CD4-positive, alpha-beta T cell (primary cell): ENCODE results near the gene CDC45. TPM values are rescaled to one million over a fixed set of nuclear protein-coding genes. Genes with fewer than 3 reads are reported as not detected.
A peak's percentile ranks its signal among the peaks of the same experiment; 100 is the strongest.

Experiments
- ATAC-seq: fragments of 200-7000 bp; cut with Tn5 transposase; one replicate; pipeline ENCODE4 v1.10.0; 2022; ENCODE audit warnings: mild to moderate bottlenecking; ENCODE audit not compliant: poor library complexity
- CTCF ChIA-PET: fragments of 350-600 bp; sonication (Branson Sonifier 250); formaldehyde crosslinking; loops from one replicate; lab custom pipeline; 2021; ENCODE audit warnings: antibody characterized with exemption, inconsistent platforms; lab: Charles Lee
- POLR2A ChIA-PET: fragments of 350-600 bp; sonication (Branson Sonifier 250); formaldehyde crosslinking; loops from one replicate; lab custom pipeline; 2021; ENCODE audit warnings: antibody characterized with exemption, inconsistent platforms; lab: Charles Lee
- DNase-seq, 14 experiments: peaks; one replicate each; pipeline ENCODE4 v3.0.0-alpha.2; 2013 to 2020; ENCODE audit warnings: mixed read lengths in 2 of 14
- H3K27ac ChIP-seq, 2 donors: one replicate each; pipeline versions ENCODE4 v1.5.1 to v1.7.0; 2013; ENCODE audit warnings: low read length in 2 of 2, low read depth in 1 of 2, mild to moderate bottlenecking in 1 of 2
- H3K27me3 ChIP-seq, 2 experiments: 1 replicate in 1 of 2; 2 replicates in 1 of 2; pipeline versions ENCODE4 v1.6.1 to v1.7.0; 2013; ENCODE audit warnings: low read length in 2 of 2, control low read depth in 1 of 2, mild to moderate bottlenecking in 1 of 2, moderate library complexity in 1 of 2; ENCODE audit not compliant: insufficient read depth in 2 of 2, control insufficient read depth in 1 of 2
- H3K36me3 ChIP-seq: one replicate; pipeline ENCODE4 v1.6.1; 2013; ENCODE audit warnings: low read length, control low read depth; ENCODE audit not compliant: insufficient read depth
- H3K4me1 ChIP-seq: one replicate; pipeline ENCODE4 v1.6.1; 2013; ENCODE audit warnings: low read length, control low read depth; ENCODE audit not compliant: insufficient read depth
- H3K4me3 ChIP-seq: one replicate; pipeline ENCODE4 v1.5.1; 2013; ENCODE audit warnings: mild to moderate bottlenecking, low read length, moderate library complexity
- H3K9me3 ChIP-seq, 2 experiments: 1 replicate in 1 of 2; 2 replicates in 1 of 2; pipeline versions ENCODE4 v1.6.1 to v1.7.0; 2013; ENCODE audit warnings: low read length in 2 of 2, mild to moderate bottlenecking in 2 of 2, control low read depth in 1 of 2, moderate library complexity in 1 of 2; ENCODE audit not compliant: control insufficient read depth in 1 of 2, insufficient read depth in 1 of 2
- H3K27ac Mint-ChIP-seq: one replicate; pipeline ENCODE4 v1.8.0; 2020; ENCODE audit warnings: mixed read lengths
- H3K27me3 Mint-ChIP-seq: one replicate; pipeline ENCODE4 v1.8.0; 2021; ENCODE audit warnings: mixed read lengths
- H3K36me3 Mint-ChIP-seq: one replicate; pipeline ENCODE4 v1.8.0; 2021; ENCODE audit warnings: low read depth, mixed read lengths
- H3K4me1 Mint-ChIP-seq: one replicate; pipeline ENCODE4 v1.8.0; 2021; ENCODE audit warnings: low read depth, mixed read lengths
- H3K4me3 Mint-ChIP-seq: one replicate; pipeline ENCODE4 v1.8.0; 2020; ENCODE audit warnings: mild to moderate bottlenecking, mixed read lengths
- H3K9me3 Mint-ChIP-seq: one replicate; pipeline ENCODE4 v1.8.0; 2020; ENCODE audit warnings: mixed read lengths
- intact Hi-C, 2 experiments: fragments of 100-400 bp; cut with DNase I in 1 of 2; cut with micrococcal nuclease in 1 of 2; formaldehyde crosslinking; loops; one replicate each; pipeline versions ENCODE4 v1.15.1 to v1.9.0; 2023 to 2025; cut with DNase I, micrococcal nuclease
- total RNA-seq, 174 experiments: library from RNA in 2 of 174; stranded (reverse) in 2 of 174; gene quantifications; one replicate each; pipeline ENCODE4 v1.2.3 and lab custom pipeline; 2021 to 2026
- TF ChIP-seq, protein P1 (sequence below): fragments of 200-600 bp; IDR thresholded peaks from one replicate; pipeline ENCODE4 v1.8.0; 2022; ENCODE audit warnings: antibody characterized with exemption, mild to moderate bottlenecking

CDC45 gene
- total RNA-seq, 2 experiments from 2014 or later, result 0.75 to 0.82 TPM

DNA sequence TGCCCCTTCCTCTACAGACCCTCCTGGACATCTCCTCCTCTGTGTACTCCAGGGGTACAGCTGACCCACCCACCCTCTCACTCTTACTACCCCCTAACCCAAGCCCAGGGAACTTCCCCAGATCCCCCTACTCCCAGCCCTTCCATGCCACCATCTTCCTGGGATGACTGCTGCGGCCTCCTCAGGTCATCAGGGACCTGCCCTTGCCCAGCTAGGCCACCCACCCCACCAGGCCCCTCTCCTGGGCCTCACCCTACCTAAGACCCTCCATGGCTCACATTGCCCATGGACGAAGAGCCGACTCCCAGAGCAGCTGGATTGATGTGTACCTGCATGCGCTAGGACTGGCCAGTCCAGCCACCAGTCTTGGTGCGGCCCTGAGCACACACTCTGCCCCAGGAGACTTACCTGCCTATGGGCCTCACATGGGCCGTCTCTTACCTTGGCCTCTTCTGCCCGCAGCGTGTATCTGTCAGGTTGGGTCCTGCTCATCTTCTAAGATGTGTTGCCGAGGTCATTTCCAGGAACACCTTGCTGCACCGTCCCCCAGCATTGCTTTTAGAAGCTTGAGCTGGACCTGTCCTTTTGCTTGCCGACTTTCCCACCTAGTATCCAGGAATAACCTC lies 46.5 kb downstream of the CDC45 start:
- DNase-seq (no peak), ATAC-seq (no peak)
- H3K9me3 Mint-ChIP-seq, result no peaks in the 10 kb centered on the region
- H3K36me3 Mint-ChIP-seq, result no peaks in the 10 kb centered on the region
- H3K4me1 Mint-ChIP-seq, result peaks cover 5% of the 10 kb centered on the region
- Histone ChIP-seq H3K27ac (no peak overlapping the region), H3K4me1 (peaks cover 21% of the 10 kb centered on the region), H3K4me3 (no peak overlapping the region), H3K9me3 (peaks cover 0 to 8% of the 10 kb centered on the region in 2 experiments), H3K27me3 (peaks cover 18 to 34% of the 10 kb centered on the region in 2 experiments), H3K36me3 (no peaks in the 10 kb centered on the region)
- H3K4me3 Mint-ChIP-seq, result peak overlapping the region; percentile 25
- POLR2A ChIA-PET, result no interaction called here
- intact Hi-C loops, result no loop called here
- H3K27me3 Mint-ChIP-seq, result peaks cover 31% of the 10 kb centered on the region
- CTCF ChIA-PET, result no interaction called here
- TF ChIP-seq, protein P1, sequence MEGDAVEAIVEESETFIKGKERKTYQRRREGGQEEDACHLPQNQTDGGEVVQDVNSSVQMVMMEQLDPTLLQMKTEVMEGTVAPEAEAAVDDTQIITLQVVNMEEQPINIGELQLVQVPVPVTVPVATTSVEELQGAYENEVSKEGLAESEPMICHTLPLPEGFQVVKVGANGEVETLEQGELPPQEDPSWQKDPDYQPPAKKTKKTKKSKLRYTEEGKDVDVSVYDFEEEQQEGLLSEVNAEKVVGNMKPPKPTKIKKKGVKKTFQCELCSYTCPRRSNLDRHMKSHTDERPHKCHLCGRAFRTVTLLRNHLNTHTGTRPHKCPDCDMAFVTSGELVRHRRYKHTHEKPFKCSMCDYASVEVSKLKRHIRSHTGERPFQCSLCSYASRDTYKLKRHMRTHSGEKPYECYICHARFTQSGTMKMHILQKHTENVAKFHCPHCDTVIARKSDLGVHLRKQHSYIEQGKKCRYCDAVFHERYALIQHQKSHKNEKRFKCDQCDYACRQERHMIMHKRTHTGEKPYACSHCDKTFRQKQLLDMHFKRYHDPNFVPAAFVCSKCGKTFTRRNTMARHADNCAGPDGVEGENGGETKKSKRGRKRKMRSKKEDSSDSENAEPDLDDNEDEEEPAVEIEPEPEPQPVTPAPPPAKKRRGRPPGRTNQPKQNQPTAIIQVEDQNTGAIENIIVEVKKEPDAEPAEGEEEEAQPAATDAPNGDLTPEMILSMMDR, result no peak
- no peak overlapping the region for H3K27ac Mint-ChIP-seq

- TF ChIP-seq, protein P1, result no peak
- no peaks in the 10 kb centered on the region for H3K36me3 ChIP-seq
- intact Hi-C loops, result no loop called here
- H3K4me1 ChIP-seq, result peaks cover 21% of the 10 kb centered on the region
- H3K4me1 Mint-ChIP-seq, result peaks cover 5% of the 10 kb centered on the region
- H3K9me3 Mint-ChIP-seq, result no peaks in the 10 kb centered on the region
- H3K27ac Mint-ChIP-seq, result no peak overlapping the region
- no peaks in the 10 kb centered on the region for H3K36me3 Mint-ChIP-seq
- no peak overlapping the region for H3K27ac ChIP-seq
- ChIA-PET CTCF (no interaction called here), POLR2A (no interaction called here)
- DNase-seq, result no peak
- peaks cover 18 to 34% of the 10 kb centered on the region in 2 experiments for H3K27me3 ChIP-seq
- peaks cover 0 to 8% of the 10 kb centered on the region in 2 experiments for H3K9me3 ChIP-seq
- no peak for ATAC-seq
- no peak overlapping the region for H3K4me3 Mint-ChIP-seq
- H3K4me3 ChIP-seq, result no peak overlapping the region
- peaks cover 31% of the 10 kb centered on the region for H3K27me3 Mint-ChIP-seq
Measured at GRCh38 chr22:19526702-19527111, 47.0 kb downstream of the CDC45 start.

- H3K27me3 Mint-ChIP-seq, result peaks cover 31% of the 10 kb centered on the region
- no peak overlapping the region for H3K27ac Mint-ChIP-seq
- DNase-seq, result no peak
- H3K4me1 Mint-ChIP-seq, result peaks cover 5% of the 10 kb centered on the region
- H3K4me3 Mint-ChIP-seq, result no peak overlapping the region
- no peaks in the 10 kb centered on the region for H3K9me3 Mint-ChIP-seq
- POLR2A ChIA-PET, result no interaction called here
- Histone ChIP-seq H3K27ac (no peak overlapping the region), H3K9me3 (peaks cover 0 to 8% of the 10 kb centered on the region in 2 experiments), H3K27me3 (peaks cover 18 to 34% of the 10 kb centered on the region in 2 experiments), H3K36me3 (no peaks in the 10 kb centered on the region), H3K4me3 (no peak overlapping the region), H3K4me1 (peaks cover 21% of the 10 kb centered on the region)
- CTCF ChIA-PET, result no interaction called here
- TF ChIP-seq, protein P1, result no peak
- no peak for ATAC-seq
- intact Hi-C loops, result no loop called here
- H3K36me3 Mint-ChIP-seq, result no peaks in the 10 kb centered on the region
Measured at GRCh38 chr22:19527321-19527721, 47.6 kb downstream of the CDC45 start.
